HG03457 (cell line): ENCODE measurements around the gene REX1BD.
"Not testable (repeated sequence)": the region's sequence is repeated elsewhere in the genome, so short reads cannot be mapped to it uniquely, and the experiment has no call there.

ENCODE experiments used
- ATAC-seq: cut with Tn5 transposase; IDR thresholded peaks from one replicate; pipeline ENCODE4 v1.9.1; 2021; ENCODE audit warnings: moderate number of reproducible peaks; ENCODE audit not compliant: unreplicated experiment

The REX1BD gene

GRCh38 chr19:18576383-18576782 lies 12.2 kb upstream of the REX1BD start:
- no peak for ATAC-seq

- ATAC-seq = no peak
Measured at GRCh38 chr19:18577365-18577914, 11.2 kb upstream of the REX1BD start.

- ATAC-seq = no peak
Measured at GRCh38 chr19:18580311-18580710, 8.3 kb upstream of the REX1BD start.

- no peak for ATAC-seq
Measured at GRCh38 chr19:18586306-18586705, 2.3 kb upstream of the REX1BD start.

- ATAC-seq = no peak
Measured at GRCh38 chr19:18587561-18587960, 1.0 kb upstream of the REX1BD start.

- ATAC-seq = no peak
Measured at GRCh38 chr19:18587962-18588610, 512 bp upstream of the REX1BD start.

- no peak for ATAC-seq
Measured at GRCh38 chr19:18589380-18590272, 1.0 kb downstream of the REX1BD start.

- ATAC-seq = no peak
Measured at GRCh38 chr19:18590273-18591272, 2.0 kb downstream of the REX1BD start.

- no peak for ATAC-seq
Measured at GRCh38 chr19:18591735-18592385, 3.3 kb downstream of the REX1BD start.

- not testable (repeated sequence) for ATAC-seq
Measured at GRCh38 chr19:18592732-18593131, 4.1 kb downstream of the REX1BD start.

- no peak for ATAC-seq
Measured at GRCh38 chr19:18593367-18594095, 4.9 kb downstream of the REX1BD start.

GRCh38 chr19:18594096-18594823 lies 5.7 kb downstream of the REX1BD start:
- no peak for ATAC-seq

GRCh38 chr19:18594824-18595373 lies 6.3 kb downstream of the REX1BD start:
- no peak for ATAC-seq

- ATAC-seq = no peak
Measured at GRCh38 chr19:18595475-18595874, 6.9 kb downstream of the REX1BD start.

GRCh38 chr19:18596752-18597157 lies 8.2 kb downstream of the REX1BD start:
- ATAC-seq = no peak

- no peak for ATAC-seq
Measured at GRCh38 chr19:18597809-18598660, 9.4 kb downstream of the REX1BD start.

GRCh38 chr19:18599485-18599884 lies 10.9 kb downstream of the REX1BD start:
- ATAC-seq = no peak
